GM18867 (cell line): ENCODE results near the gene HEBP1.
A peak's percentile ranks its signal among the peaks of the same experiment; 100 is the strongest.
"Not testable (repeated sequence)": the region's sequence is repeated elsewhere in the genome, so short reads cannot be mapped to it uniquely, and the experiment has no call there.

Experiments used
- ATAC-seq: cut with Tn5 transposase; IDR thresholded peaks from one replicate; pipeline ENCODE4 v1.9.1; 2021; ENCODE audit warnings: mild to moderate bottlenecking, moderate library complexity; ENCODE audit not compliant: unreplicated experiment

Gene HEBP1

GRCh38 chr12:12999959-13000615, at the start of gene HEBP1:
Gene HEBP1 (minus strand): TSS chr12:13000265. CDS start chr12:13000114, 151 bp downstream.
- ATAC-seq = peak; percentile 92

GRCh38 chr12:13049816-13050215, 49.8 kb upstream of the HEBP1 start:
- ATAC-seq = no peak

GRCh38 chr12:13046964-13047363, 46.9 kb upstream of the HEBP1 start:
- ATAC-seq = no peak

- no peak for ATAC-seq
These were observed 45.8 kb upstream of the HEBP1 start for GRCh38 chr12:13045816-13046215.

GRCh38 chr12:13044906-13045299, 44.8 kb upstream of the HEBP1 start:
- no peak for ATAC-seq

- ATAC-seq = peak; percentile 91
These were observed 44.2 kb upstream of the HEBP1 start, which contains the start of gene FAM234B for GRCh38 chr12:13044002-13044905. Gene FAM234B (plus strand): TSS chr12:13044381. CDS start chr12:13044404, 23 bp downstream.

- ATAC-seq = no peak
These were observed 42.7 kb upstream of the HEBP1 start for GRCh38 chr12:13042666-13043230.

- ATAC-seq = no peak
These were observed 41.2 kb upstream of the HEBP1 start for GRCh38 chr12:13041224-13041623.

GRCh38 chr12:13039328-13039956, 39.4 kb upstream of the HEBP1 start:
- ATAC-seq = no peak

- no peak for ATAC-seq
These were observed 38.6 kb upstream of the HEBP1 start for GRCh38 chr12:13038491-13039161.

- ATAC-seq = no peak
These were observed 36.8 kb upstream of the HEBP1 start for GRCh38 chr12:13036881-13037280.

GRCh38 chr12:13035335-13035734, 35.3 kb upstream of the HEBP1 start:
- not testable (repeated sequence) for ATAC-seq

- ATAC-seq = no peak
These were observed 33.4 kb upstream of the HEBP1 start for GRCh38 chr12:13033476-13033875.

GRCh38 chr12:13032164-13032563, 32.1 kb upstream of the HEBP1 start:
- ATAC-seq = no peak

GRCh38 chr12:13030541-13031291, 30.7 kb upstream of the HEBP1 start:
- no peak for ATAC-seq

GRCh38 chr12:13028825-13029570, 28.9 kb upstream of the HEBP1 start:
- no peak for ATAC-seq

- no peak for ATAC-seq
These were observed 27.4 kb upstream of the HEBP1 start for GRCh38 chr12:13027508-13027907.

- ATAC-seq = no peak
These were observed 27.0 kb upstream of the HEBP1 start for GRCh38 chr12:13027032-13027431.

- ATAC-seq = no peak
These were observed 26.2 kb upstream of the HEBP1 start for GRCh38 chr12:13026286-13026685.
